Measurements from ENCODE around the gene LDAF1. TPM values are rescaled to one million over a fixed set of nuclear protein-coding genes. Genes with fewer than 3 reads are reported as not detected.
"Not testable (repeated sequence)": the region's sequence is repeated elsewhere in the genome, so short reads cannot be mapped to it uniquely, and the experiment has no call there.

LDAF1 gene
- total RNA-seq, 1 donor from 2014 or later, result 6.8 TPM

- intact Hi-C loops (cut with micrococcal nuclease), result loop anchor here (10.0 kb wide), 1 partner anchor 365 kb away; no protein-coding TSS in a partner anchor
These were observed 1.8 kb downstream of the LDAF1 start for GRCh38 chr16:21160276-21160675.

- intact Hi-C loops (cut with micrococcal nuclease), result loop anchor here (10.0 kb wide), 1 partner anchor 364 kb away; no protein-coding TSS in a partner anchor
These were observed 2.7 kb downstream of the LDAF1 start for GRCh38 chr16:21161211-21161610.

DNA sequence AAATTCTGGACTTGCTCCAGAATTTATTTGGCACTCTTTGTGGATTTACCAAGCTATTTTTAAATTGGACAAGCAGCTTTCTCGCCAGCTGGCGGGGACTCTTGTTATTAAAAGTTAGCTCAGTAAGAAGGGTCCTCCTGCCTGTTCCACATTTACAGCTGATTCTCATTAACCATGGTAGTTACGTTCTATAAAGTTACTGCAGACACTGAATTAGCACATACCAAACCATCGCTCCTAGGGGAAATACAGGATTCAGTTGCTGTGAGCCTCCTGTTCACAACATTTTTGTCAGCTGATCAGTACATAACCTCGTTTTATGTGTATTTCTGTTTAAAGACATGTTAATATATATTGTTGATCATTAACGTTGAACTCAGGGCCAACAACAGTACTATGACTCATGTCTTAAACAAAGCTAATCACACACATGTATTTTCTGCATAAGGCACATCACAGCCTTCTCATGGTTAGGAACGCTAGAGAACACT is 4.2 kb downstream of the LDAF1 start:
- intact Hi-C loops (cut with micrococcal nuclease), result loop anchor here (10.0 kb wide), 1 partner anchor 362 kb away; no protein-coding TSS in a partner anchor

DNA sequence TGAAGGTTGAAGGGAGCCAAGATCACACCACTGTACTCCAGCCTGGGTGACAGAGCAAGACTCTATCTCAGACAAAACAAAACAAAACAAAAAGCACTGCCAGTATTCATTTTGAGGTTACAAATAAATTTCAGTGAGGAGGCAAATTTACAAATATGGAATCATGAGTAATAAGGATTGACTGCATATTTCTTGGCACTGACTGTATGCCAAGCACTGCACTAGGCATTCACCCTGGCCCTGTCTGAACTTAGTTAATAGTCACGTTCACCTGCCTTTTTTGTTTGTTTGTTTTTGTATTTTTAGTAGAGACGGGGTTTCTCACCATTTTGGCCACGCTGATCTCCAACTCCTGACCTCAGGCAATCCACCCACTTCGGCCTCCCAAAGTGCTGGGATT is 5.1 kb downstream of the LDAF1 start:
- intact Hi-C loops (cut with micrococcal nuclease), result loop anchor here (10.0 kb wide), 1 partner anchor 361 kb away; no protein-coding TSS in a partner anchor

- intact Hi-C loops (cut with micrococcal nuclease), result loop anchor here (10.0 kb wide), 1 partner anchor 360 kb away; no protein-coding TSS in a partner anchor
These were observed 6.2 kb downstream of the LDAF1 start for GRCh38 chr16:21164521-21165168.

- intact Hi-C loops (cut with micrococcal nuclease), result loop anchor here (10.0 kb wide), 1 partner anchor 358 kb away; no protein-coding TSS in a partner anchor
These were observed 8.1 kb downstream of the LDAF1 start for GRCh38 chr16:21166561-21166961.

GRCh38 chr16:21167360-21167759 is 8.9 kb downstream of the LDAF1 start:
- intact Hi-C loops (cut with micrococcal nuclease), result loop anchor here (10.0 kb wide), 1 partner anchor 357 kb away; no protein-coding TSS in a partner anchor

GRCh38 chr16:21167929-21168602 is 9.6 kb downstream of the LDAF1 start:
- intact Hi-C loops (cut with micrococcal nuclease), result loop anchor here (10.0 kb wide), 1 partner anchor 357 kb away; no protein-coding TSS in a partner anchor

DNA sequence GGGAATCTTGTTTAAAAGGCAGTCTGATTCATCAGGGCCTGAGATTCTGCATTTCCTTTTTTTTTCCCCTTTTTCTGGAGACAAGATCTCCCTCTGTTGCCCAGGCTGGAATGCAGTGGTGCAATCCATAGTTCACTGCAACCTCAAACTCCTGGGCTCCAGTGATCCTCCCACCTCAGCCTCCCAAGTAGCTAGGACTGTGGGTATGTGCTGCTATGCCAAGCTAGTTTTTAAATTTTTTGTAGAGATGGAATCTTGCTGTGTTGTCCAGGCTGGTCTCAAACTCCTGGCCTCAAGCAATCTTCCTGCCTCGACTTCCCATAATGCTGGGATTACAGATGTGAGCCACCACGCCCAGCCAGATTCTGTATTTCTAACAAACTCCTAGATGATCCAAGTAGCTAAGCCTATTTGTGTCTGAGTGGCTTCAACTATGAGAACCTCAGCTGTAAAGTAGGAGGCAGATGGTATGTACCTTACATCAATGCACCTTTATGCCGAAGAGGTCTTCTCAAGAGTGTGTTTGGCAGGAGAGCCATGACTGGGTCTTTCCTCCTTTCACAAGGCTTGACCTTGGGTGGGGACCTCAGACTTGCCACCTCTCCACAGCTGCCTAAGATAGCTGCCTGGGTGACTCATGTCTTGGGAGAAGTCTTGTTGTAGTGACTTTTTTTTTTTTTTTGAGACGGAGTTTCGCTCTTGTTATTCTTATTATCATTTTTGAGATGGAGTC is 10.9 kb downstream of the LDAF1 start:
- intact Hi-C loops (cut with micrococcal nuclease), result loop anchor here (10.0 kb wide), 1 partner anchor 355 kb away; no protein-coding TSS in a partner anchor

DNA sequence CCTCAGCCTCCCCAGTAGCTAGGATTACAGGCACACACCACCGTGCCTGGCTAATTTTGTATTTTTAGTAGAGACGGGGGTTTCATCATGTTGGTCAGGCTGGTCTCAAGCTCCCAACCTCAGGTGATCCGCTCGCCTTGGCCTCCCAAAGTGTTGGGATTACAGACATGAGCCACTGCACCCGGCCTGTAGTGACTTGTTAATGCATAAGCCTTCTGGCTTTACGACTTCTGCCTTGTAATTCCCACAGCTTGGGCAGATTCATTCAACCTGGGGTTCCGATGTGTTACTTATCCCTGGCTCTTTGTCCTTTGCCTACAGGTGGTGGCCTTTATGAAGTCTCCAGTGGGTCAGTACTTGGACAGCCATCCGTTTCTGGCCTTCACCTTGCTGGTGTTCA is 11.6 kb downstream of the LDAF1 start:
- intact Hi-C loops (cut with micrococcal nuclease), result not testable (repeated sequence)

DNA sequence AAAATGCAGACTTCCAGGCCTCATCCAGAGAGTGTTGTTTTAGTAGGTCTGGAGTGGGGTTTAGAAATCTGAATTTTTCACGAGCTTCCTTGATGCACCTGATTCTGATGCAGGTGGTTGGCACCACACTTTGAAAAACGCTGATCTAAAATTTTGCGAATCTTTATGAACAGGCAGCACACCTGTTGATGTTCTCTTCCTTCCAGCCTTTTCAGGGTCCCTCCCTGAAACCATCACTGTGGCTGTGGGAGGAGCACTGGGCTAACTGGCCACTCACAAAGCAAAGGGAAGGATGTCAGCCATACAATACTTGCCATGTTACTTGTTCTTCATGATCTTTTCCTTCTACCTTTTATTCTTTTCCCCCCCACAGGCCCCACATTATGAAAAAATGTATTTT is 14.2 kb downstream of the LDAF1 start:
- intact Hi-C loops (cut with micrococcal nuclease), result no loop called here

- intact Hi-C loops (cut with micrococcal nuclease), result no loop called here
These were observed 16.9 kb downstream of the LDAF1 start for GRCh38 chr16:21175397-21175796.

DNA sequence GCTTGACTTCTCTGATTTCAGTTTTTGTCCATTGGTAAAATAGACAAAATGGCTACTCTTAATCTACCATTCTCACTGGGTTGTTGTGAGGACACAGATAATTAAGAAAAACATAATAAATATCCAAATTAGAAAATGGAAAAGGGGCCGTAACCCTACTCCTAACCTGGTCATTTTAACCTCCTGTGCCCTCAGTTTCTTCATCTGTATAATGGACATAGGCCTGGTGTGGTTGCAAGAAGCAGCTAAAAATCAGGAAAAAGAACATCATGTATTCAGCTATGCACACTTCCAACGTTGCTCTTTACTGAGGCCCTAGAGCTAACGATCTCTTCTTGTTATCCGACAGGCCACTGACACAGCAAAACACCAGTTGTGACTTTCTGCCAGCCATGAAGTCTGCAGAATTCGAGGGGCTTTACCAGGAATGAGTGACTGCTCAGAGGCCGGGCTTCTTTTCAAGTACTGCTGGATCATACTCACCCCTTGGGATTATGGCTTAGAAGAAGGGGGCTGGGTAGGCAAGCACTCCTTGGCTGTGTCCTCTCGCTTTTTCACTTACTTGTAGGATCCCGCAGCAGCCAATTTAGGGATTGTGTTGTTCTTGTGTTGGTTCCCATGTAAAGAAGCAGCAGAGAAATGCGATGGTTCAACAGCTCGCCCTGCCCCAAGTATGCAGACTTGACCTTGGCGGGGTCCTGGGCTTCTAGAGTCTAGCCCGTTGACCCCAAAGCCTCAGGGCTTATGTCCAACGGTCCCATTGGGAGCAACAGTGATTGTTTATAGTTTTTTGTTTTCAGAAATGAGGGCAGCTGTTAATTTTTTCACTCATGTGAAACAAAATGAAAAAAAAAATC is 20.9 kb downstream of the LDAF1 start:
- intact Hi-C loops (cut with micrococcal nuclease), result no loop called here

- intact Hi-C loops (cut with micrococcal nuclease), result no loop called here
These were observed 21.5 kb downstream of the LDAF1 start for GRCh38 chr16:21179983-21180365.

DNA sequence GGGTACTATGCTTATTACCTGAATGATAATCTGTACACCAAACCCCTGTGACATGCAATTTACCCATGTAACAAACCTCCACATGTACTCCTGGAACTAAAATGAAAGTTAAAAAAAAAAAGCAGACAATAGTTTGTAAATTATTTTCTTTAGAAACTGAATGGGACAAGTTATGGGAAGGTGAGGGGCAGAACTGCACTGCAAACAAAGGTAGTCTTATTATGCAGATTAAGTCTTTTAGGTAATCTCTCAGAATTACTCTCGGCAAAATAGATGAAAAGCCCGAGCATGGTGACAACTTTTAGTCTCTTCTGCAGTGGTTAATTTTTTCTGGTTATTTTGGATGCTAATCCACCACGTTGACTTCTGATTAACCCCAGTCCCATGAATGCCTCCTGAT is 25.5 kb downstream of the LDAF1 start:
- intact Hi-C loops (cut with micrococcal nuclease), result no loop called here

DNA sequence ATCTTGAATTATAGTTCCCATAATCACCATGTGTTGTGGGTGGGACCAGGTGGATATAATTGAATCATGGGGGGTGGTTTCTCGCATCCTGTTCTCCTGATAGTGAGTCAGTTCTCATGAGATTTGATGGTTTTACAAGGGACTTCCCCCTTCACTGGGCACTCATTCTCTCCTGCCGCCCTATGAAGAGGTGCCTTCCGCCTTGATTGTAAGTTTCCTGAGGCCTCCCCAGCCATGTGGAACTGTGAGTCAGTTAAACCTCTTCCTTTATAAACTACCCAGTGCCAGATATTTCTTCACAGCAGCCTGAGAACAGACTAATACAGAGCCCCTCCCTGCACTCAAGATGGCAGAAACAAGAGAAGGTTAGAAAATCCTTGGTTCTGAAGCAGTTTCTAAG is 26.4 kb downstream of the LDAF1 start:
- intact Hi-C loops (cut with micrococcal nuclease), result no loop called here

- intact Hi-C loops (cut with micrococcal nuclease), result no loop called here
These were observed 27.3 kb downstream of the LDAF1 start for GRCh38 chr16:21185659-21186325.

- intact Hi-C loops (cut with micrococcal nuclease), result no loop called here
These were observed 27.8 kb downstream of the LDAF1 start for GRCh38 chr16:21186326-21186691.

- intact Hi-C loops (cut with micrococcal nuclease), result loop anchor here (2.0 kb wide), 2 partner anchors 31 to 1131 kb away; partner anchors contain the start of gene LDAF1
These were observed 30.8 kb downstream of the LDAF1 start for GRCh38 chr16:21189311-21189710.

DNA sequence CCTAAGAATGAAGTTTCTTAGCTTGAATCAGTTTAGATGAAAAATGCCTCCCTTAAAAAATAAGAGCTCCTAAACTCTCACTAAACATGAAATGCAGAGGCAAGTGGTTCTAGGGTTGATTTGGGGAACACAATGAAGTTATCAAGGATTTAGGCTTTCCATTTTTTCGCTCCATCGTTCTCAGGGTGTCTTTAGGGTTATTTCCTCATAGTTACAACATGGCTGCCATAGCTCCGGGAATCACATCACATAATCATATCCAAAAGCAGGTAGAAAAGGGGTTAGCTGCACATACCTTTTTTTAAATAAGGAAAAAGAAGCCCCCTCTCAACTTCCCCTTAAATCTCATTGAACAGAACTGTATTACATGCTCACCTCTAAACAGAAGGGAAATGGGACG is 31.5 kb downstream of the LDAF1 start:
- intact Hi-C loops (cut with micrococcal nuclease), result no loop called here

All from T-helper 1 cell treated with Interleukin-12 subunit alpha and Interleukin-12 subunit beta and Interleukin-4 antibody, amounts not matched to agents 30 ng/mL and 1 ng/mL, for 36 hours (primary cell).